Measurements from ENCODE around the gene FOXK2.

DNA sequence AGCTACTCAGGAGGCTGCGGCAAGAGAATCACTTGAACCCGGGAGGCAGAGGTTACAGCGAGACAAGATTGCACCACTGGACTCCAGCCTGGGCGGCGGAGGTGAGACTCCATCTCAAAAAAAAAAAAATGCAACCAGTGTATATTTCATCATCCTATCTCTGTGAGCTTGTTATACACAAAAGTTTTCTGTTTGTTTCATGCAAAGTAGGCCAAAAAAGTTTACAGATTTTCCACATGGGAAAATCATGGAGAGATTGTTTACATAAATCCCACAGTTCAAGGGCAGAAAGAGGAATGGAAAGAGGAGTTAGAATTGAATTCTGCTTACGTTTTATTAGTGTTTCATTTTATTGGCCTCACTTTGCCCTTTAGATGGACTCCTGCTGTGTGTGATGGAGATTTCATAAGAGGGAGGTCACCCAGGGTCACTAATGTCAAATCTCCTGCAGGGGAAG lies 36.3 kb upstream of the FOXK2 start:
- TF ChIP-seq POLR2A (IDR thresholded peaks at IDR 0.05), result no peak
- TF ChIP-seq, protein P1, sequence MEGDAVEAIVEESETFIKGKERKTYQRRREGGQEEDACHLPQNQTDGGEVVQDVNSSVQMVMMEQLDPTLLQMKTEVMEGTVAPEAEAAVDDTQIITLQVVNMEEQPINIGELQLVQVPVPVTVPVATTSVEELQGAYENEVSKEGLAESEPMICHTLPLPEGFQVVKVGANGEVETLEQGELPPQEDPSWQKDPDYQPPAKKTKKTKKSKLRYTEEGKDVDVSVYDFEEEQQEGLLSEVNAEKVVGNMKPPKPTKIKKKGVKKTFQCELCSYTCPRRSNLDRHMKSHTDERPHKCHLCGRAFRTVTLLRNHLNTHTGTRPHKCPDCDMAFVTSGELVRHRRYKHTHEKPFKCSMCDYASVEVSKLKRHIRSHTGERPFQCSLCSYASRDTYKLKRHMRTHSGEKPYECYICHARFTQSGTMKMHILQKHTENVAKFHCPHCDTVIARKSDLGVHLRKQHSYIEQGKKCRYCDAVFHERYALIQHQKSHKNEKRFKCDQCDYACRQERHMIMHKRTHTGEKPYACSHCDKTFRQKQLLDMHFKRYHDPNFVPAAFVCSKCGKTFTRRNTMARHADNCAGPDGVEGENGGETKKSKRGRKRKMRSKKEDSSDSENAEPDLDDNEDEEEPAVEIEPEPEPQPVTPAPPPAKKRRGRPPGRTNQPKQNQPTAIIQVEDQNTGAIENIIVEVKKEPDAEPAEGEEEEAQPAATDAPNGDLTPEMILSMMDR (IDR thresholded peaks at IDR 0.05), result no peak
- no peak for TF ChIP-seq EP300 (IDR thresholded peaks at IDR 0.05)
- no peak for TF ChIP-seq POLR2AphosphoS5 (IDR thresholded peaks at IDR 0.05)

Measured in upper lobe of left lung (tissue), 4 donors.